ENCODE measurements around the gene VPS13A.
A peak's percentile ranks its signal among the peaks of the same experiment; 100 is the strongest.

VPS13A gene

DNA sequence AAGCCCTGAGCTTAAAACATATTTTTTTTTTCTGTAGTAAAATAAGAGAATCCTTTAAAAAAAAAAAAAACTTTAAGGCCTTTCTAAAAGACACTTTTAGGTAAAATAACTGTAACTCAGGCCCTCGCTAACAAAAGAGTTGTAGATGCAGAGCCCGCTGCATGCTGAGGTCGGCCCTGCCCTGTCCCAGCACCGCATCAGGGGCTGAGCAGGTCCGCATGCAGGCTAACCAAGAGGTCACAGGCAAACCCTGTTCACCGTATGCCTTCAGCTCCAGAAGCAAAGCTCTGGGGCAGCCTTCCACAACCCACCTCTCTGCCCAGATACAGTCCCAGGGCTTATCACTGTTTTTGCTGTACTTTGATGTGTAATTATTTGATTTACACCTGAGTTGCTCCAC is 254.7 kb downstream of the VPS13A start:
- Histone ChIP-seq H3K4ac (ENCODE audit: low read depth, low read length) (no peak overlapping the region), H3K36me3 (ENCODE audit: control insufficient read depth in 1 of 2, insufficient read depth in 2 of 2, low read length in 2 of 2) (no peaks in the 10 kb centered on the region), H2AK5ac (ENCODE audit: low read length) (no peak overlapping the region), H3K9me3 (ENCODE audit: insufficient read depth, low read depth, low read length) (no peaks in the 10 kb centered on the region), H3K14ac (ENCODE audit: low read length) (no peak overlapping the region), H3K27me3 (ENCODE audit: insufficient read depth, low read length) (no peaks in the 10 kb centered on the region), H3K18ac (ENCODE audit: low read length) (no peak overlapping the region), H3K9ac (ENCODE audit: low read length) (no peak overlapping the region), H2BK12ac (ENCODE audit: low read length) (no peak overlapping the region), H3K79me2 (ENCODE audit: control insufficient read depth, insufficient read depth, low read length, poor library complexity) (no peaks in the 10 kb centered on the region), H3K4me1 (ENCODE audit: control insufficient read depth in 1 of 2, insufficient read depth in 2 of 2, low read length in 2 of 2) (peaks cover 0 to 4% of the 10 kb centered on the region in 2 experiments), H2BK120ac (ENCODE audit: insufficient read depth, low read length, poor library complexity) (no peak overlapping the region), H2BK5ac (ENCODE audit: low read depth, low read length, poor library complexity) (no peak overlapping the region), H3K79me1 (ENCODE audit: low read length) (no peaks in the 10 kb centered on the region), H3K4me2 (ENCODE audit: low read length) (no peak overlapping the region), H2AFZ (ENCODE audit: insufficient read depth, low read length, poor library complexity) (no peak overlapping the region), H4K12ac (ENCODE audit: low read depth, low read length) (no peak overlapping the region), H3K4me3 (ENCODE audit: low read depth, low read length) (no peak overlapping the region), H3K27ac (ENCODE audit: low read depth, low read length) (no peak overlapping the region), H3K23ac (ENCODE audit: low read length) (no peak overlapping the region), H4K8ac (ENCODE audit: low read depth, low read length) (no peak overlapping the region), H4K91ac (ENCODE audit: low read depth, low read length) (no peak overlapping the region)
- no CpG with 5 or more reads among the region's 6 CpGs for WGBS (ENCODE audit: extremely low coverage, insufficient coverage, insufficient read length)
- no peak for DNase-seq

GRCh38 chr9:77433675-77434445 is 256.5 kb downstream of the VPS13A start:
- H3K79me1 ChIP-seq (ENCODE audit: low read length) = no peaks in the 10 kb centered on the region
- H3K14ac ChIP-seq (ENCODE audit: low read length) = no peak overlapping the region
- H3K79me2 ChIP-seq (ENCODE audit: control insufficient read depth, insufficient read depth, low read length, poor library complexity) = no peaks in the 10 kb centered on the region
- no peak overlapping the region for H3K23ac ChIP-seq (ENCODE audit: low read length)
- H4K91ac ChIP-seq (ENCODE audit: low read depth, low read length) = no peak overlapping the region
- H4K8ac ChIP-seq (ENCODE audit: low read depth, low read length) = no peak overlapping the region
- H3K4me2 ChIP-seq (ENCODE audit: low read length) = no peak overlapping the region
- no peaks in the 10 kb centered on the region for H3K9me3 ChIP-seq (ENCODE audit: insufficient read depth, low read depth, low read length)
- H3K9ac ChIP-seq (ENCODE audit: low read length) = no peak overlapping the region
- H2BK120ac ChIP-seq (ENCODE audit: insufficient read depth, low read length, poor library complexity) = no peak overlapping the region
- H3K36me3 ChIP-seq (ENCODE audit: control insufficient read depth in 1 of 2, insufficient read depth in 2 of 2, low read length in 2 of 2) = no peaks in the 10 kb centered on the region
- DNase-seq = peak; percentile 20 to 59
- no peak overlapping the region for H2BK5ac ChIP-seq (ENCODE audit: low read depth, low read length, poor library complexity)
- H3K18ac ChIP-seq (ENCODE audit: low read length) = no peak overlapping the region
- no peaks in the 10 kb centered on the region for H3K27me3 ChIP-seq (ENCODE audit: insufficient read depth, low read length)
- H2AK5ac ChIP-seq (ENCODE audit: low read length) = no peak overlapping the region
- no peak overlapping the region for H2AFZ ChIP-seq (ENCODE audit: insufficient read depth, low read length, poor library complexity)
- H4K12ac ChIP-seq (ENCODE audit: low read depth, low read length) = peak overlapping the region; percentile 13
- WGBS (ENCODE audit: extremely low coverage, insufficient coverage, insufficient read length) = no CpG with 5 or more reads among the region's 21 CpGs
- no peak overlapping the region for H3K4me3 ChIP-seq (ENCODE audit: low read depth, low read length)
- H3K4ac ChIP-seq (ENCODE audit: low read depth, low read length) = no peak overlapping the region
- no peaks in the 10 kb centered on the region for H3K4me1 ChIP-seq (ENCODE audit: control insufficient read depth in 1 of 2, insufficient read depth in 2 of 2, low read length in 2 of 2)
- H3K27ac ChIP-seq (ENCODE audit: low read depth, low read length) = no peak overlapping the region
- peak overlapping the region; percentile 20 for H2BK12ac ChIP-seq (ENCODE audit: low read length)

GRCh38 chr9:77435277-77435676 is 257.9 kb downstream of the VPS13A start:
- Histone ChIP-seq H3K4ac (ENCODE audit: low read depth, low read length) (no peak overlapping the region), H3K79me1 (ENCODE audit: low read length) (no peaks in the 10 kb centered on the region), H3K27me3 (ENCODE audit: insufficient read depth, low read length) (no peaks in the 10 kb centered on the region), H3K9me3 (ENCODE audit: insufficient read depth, low read depth, low read length) (no peaks in the 10 kb centered on the region), H2AK5ac (ENCODE audit: low read length) (no peak overlapping the region), H4K8ac (ENCODE audit: low read depth, low read length) (no peak overlapping the region), H3K14ac (ENCODE audit: low read length) (no peak overlapping the region), H3K9ac (ENCODE audit: low read length) (no peak overlapping the region), H3K79me2 (ENCODE audit: control insufficient read depth, insufficient read depth, low read length, poor library complexity) (no peaks in the 10 kb centered on the region), H3K36me3 (ENCODE audit: control insufficient read depth in 1 of 2, insufficient read depth in 2 of 2, low read length in 2 of 2) (no peaks in the 10 kb centered on the region), H3K4me1 (ENCODE audit: control insufficient read depth in 1 of 2, insufficient read depth in 2 of 2, low read length in 2 of 2) (no peaks in the 10 kb centered on the region), H3K18ac (ENCODE audit: low read length) (no peak overlapping the region), H3K23ac (ENCODE audit: low read length) (no peak overlapping the region), H4K91ac (ENCODE audit: low read depth, low read length) (no peak overlapping the region), H2BK120ac (ENCODE audit: insufficient read depth, low read length, poor library complexity) (no peak overlapping the region), H3K4me2 (ENCODE audit: low read length) (no peak overlapping the region), H3K27ac (ENCODE audit: low read depth, low read length) (no peak overlapping the region), H3K4me3 (ENCODE audit: low read depth, low read length) (no peak overlapping the region), H2BK5ac (ENCODE audit: low read depth, low read length, poor library complexity) (no peak overlapping the region), H2BK12ac (ENCODE audit: low read length) (no peak overlapping the region), H4K12ac (ENCODE audit: low read depth, low read length) (no peak overlapping the region), H2AFZ (ENCODE audit: insufficient read depth, low read length, poor library complexity) (no peak overlapping the region)
- WGBS (ENCODE audit: extremely low coverage, insufficient coverage, insufficient read length) = no CpG with 5 or more reads among the region's 4 CpGs
- no peak for DNase-seq

DNA sequence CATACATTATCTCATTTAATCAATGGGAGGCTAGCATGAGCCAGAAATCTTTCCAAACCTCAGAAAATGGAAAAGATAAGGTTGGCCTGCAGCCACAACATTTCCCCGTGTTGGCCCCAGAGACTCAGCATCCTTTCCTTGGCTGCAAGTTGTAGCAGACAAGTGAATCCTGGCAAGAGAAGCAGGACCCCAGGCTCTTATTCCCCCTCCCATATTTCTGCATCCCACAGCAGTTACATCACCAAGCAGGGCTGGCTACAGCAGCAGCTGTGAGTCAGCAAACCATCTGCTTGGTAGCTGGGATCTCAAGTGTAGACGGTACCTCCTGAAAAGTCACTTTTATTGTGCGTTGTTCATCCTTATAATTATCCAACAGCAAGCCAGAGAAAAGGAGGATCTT is 258.4 kb downstream of the VPS13A start:
- Histone ChIP-seq H3K18ac (ENCODE audit: low read length) (no peak overlapping the region), H4K8ac (ENCODE audit: low read depth, low read length) (no peak overlapping the region), H4K12ac (ENCODE audit: low read depth, low read length) (no peak overlapping the region), H2AK5ac (ENCODE audit: low read length) (no peak overlapping the region), H3K9me3 (ENCODE audit: insufficient read depth, low read depth, low read length) (no peaks in the 10 kb centered on the region), H3K9ac (ENCODE audit: low read length) (no peak overlapping the region), H3K4me2 (ENCODE audit: low read length) (no peak overlapping the region), H3K79me1 (ENCODE audit: low read length) (no peaks in the 10 kb centered on the region), H3K14ac (ENCODE audit: low read length) (no peak overlapping the region), H3K36me3 (ENCODE audit: control insufficient read depth in 1 of 2, insufficient read depth in 2 of 2, low read length in 2 of 2) (no peaks in the 10 kb centered on the region), H2BK120ac (ENCODE audit: insufficient read depth, low read length, poor library complexity) (no peak overlapping the region), H3K4me1 (ENCODE audit: control insufficient read depth in 1 of 2, insufficient read depth in 2 of 2, low read length in 2 of 2) (no peaks in the 10 kb centered on the region), H2BK5ac (ENCODE audit: low read depth, low read length, poor library complexity) (no peak overlapping the region), H2AFZ (ENCODE audit: insufficient read depth, low read length, poor library complexity) (no peak overlapping the region), H3K4me3 (ENCODE audit: low read depth, low read length) (no peak overlapping the region), H3K23ac (ENCODE audit: low read length) (no peak overlapping the region), H4K91ac (ENCODE audit: low read depth, low read length) (no peak overlapping the region), H3K27ac (ENCODE audit: low read depth, low read length) (no peak overlapping the region), H3K79me2 (ENCODE audit: control insufficient read depth, insufficient read depth, low read length, poor library complexity) (no peaks in the 10 kb centered on the region), H3K4ac (ENCODE audit: low read depth, low read length) (no peak overlapping the region), H3K27me3 (ENCODE audit: insufficient read depth, low read length) (no peaks in the 10 kb centered on the region), H2BK12ac (ENCODE audit: low read length) (no peak overlapping the region)
- no CpG with 5 or more reads among the region's 3 CpGs for WGBS (ENCODE audit: extremely low coverage, insufficient coverage, insufficient read length)
- no peak for DNase-seq

Data from trophoblast cell (in vitro differentiated cells and primary cell).